ENCODE results near the gene ATG2B. TPM values are rescaled to one million over a fixed set of nuclear protein-coding genes. Genes with fewer than 3 reads are reported as not detected.

Gene ATG2B
- polyA plus RNA-seq, 1 donor, result 29.1 TPM

- Histone ChIP-seq H3K4me1 (ENCODE audit: control insufficient read depth, insufficient read depth, low read length) (no peaks in the 10 kb centered on the region), H3K9me3 (ENCODE audit: control insufficient read depth, low read depth, low read length) (no peaks in the 10 kb centered on the region), H3K36me3 (ENCODE audit: control insufficient read depth, insufficient read depth, low read length) (no peaks in the 10 kb centered on the region), H3K27ac (ENCODE audit: low read length) (no peak overlapping the region), H3K27me3 (ENCODE audit: control insufficient read depth, insufficient read depth, low read length) (no peaks in the 10 kb centered on the region), H3K4me3 (ENCODE audit: low read length) (no peak overlapping the region)
- no CpG with 5 or more reads among the region's 8 CpGs for WGBS (ENCODE audit: insufficient coverage, low lambda C conversion rate)
- no peak for DNase-seq
These were observed 35.3 kb upstream of the ATG2B start for GRCh38 chr14:96398432-96398831.

DNA sequence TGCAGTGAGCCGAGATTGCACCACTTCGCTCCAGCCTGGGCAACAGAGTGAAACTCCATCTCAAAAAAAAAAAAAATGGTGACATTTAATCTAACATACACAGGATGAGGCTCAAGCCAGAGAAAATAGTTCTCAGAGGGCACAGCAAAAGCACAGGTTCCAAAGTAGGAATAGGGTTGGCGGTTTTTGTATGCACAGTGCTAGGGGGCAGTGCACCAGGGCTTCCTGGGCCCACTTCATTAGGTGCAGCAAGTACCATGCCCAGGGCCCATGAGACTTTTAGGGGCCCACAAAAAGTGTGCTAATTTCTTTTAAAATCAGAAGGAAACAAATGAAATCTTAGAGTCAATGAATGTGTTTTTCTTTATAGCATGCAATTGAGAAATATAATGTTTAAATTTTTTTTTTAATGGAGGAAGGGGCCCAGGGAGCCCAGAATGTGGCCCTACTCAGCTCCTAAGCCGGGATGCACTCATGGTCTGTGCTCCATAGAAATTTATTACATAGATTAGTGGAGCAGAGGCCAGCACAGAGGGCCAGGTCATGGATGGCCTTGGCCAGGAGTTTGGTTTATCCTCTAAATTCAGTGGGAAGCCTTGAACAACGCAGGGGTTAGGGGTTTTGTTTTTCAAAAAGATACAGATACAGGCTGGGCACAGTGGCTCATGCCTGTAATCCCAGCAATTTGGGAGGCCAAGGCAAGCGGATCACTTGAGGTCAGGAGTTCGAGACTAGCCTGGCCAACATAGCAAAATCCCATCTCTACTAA, 31.1 kb upstream of the ATG2B start:
- Histone ChIP-seq H3K4me3 (ENCODE audit: low read length) (no peak overlapping the region), H3K27me3 (ENCODE audit: control insufficient read depth, insufficient read depth, low read length) (peaks cover 7% of the 10 kb centered on the region), H3K36me3 (ENCODE audit: control insufficient read depth, insufficient read depth, low read length) (no peaks in the 10 kb centered on the region), H3K27ac (ENCODE audit: low read length) (no peak overlapping the region), H3K9me3 (ENCODE audit: control insufficient read depth, low read depth, low read length) (no peaks in the 10 kb centered on the region), H3K4me1 (ENCODE audit: control insufficient read depth, insufficient read depth, low read length) (no peaks in the 10 kb centered on the region)
- WGBS (ENCODE audit: insufficient coverage, low lambda C conversion rate), result 100% methylated on average over 1 of the region's 7 CpGs
- DNase-seq, result no peak

DNA sequence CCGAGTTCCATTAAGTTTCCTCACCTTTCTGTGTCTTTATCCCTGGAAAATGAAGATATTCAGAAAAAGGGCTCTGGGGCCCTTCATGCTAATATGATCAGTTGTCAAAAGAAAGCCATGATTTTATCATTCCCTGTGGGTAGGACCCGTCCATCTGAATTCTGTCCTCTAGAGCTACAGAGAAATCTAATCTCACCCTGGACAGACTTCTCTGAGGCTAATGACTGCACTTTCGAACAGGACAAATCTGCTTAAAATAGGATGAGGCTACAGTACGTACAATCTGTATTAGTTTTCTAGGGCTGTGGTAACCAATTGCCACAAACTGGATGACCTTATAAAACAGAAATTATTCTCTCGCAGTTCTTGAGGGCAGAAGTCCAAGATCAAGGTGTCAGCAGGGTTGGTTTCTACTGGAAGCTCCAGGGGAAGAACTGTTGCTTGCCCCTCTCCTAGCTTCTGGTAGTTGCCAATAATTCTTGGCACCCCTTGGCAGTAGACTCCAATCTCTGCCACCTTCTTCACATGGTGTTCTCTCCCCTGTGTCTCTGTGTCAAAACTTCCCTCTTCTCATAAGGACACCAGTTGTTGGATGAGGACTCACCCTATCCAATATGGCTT, 30.0 kb upstream of the ATG2B start:
- Histone ChIP-seq H3K4me3 (ENCODE audit: low read length) (no peak overlapping the region), H3K27me3 (ENCODE audit: control insufficient read depth, insufficient read depth, low read length) (peaks cover 7% of the 10 kb centered on the region)
- 100% methylated on average over 1 of the region's 5 CpGs for WGBS (ENCODE audit: insufficient coverage, low lambda C conversion rate)

DNA sequence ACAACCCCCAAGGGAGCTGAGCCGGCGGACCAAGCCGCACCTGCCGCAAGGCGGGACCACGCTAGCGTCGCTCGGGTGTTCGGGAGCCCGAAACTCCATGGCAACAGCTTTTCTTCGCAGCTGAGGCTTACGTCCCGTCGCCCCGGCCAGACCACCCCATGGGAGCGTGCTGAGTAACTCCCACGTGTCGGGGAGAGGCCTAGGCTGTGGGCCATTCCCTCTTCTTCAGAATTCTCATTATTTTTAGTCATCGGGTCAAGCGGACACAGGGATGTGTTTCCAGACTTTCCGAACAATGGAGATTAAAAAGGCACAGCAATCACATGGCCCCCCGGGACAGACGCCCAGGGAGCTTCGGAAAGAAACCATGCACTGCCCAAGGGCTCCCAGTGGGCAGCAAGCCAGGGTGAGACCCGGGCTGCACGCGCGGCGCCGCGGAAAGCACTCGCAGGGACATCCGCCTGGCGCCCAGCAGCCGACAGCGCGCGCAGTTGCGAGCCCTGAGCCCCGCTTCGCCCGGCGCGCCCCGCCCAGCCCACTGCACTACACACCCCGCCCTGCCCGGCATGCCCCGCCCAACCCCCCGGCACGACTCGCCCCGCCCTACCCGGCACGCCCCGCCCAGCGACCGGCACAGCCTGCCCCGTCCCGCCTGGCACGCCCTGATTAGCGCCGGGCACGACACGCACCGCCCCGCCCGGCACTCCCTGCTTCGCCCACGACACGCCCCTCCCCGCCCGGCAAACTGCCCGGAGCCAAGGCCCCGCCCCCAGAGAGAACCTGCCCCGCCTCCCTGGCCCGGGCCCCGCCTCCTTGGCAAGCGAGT, 28.4 kb upstream of the ATG2B start:
- Histone ChIP-seq H3K27ac (ENCODE audit: low read length) (peak overlapping the region; percentile 40), H3K36me3 (ENCODE audit: control insufficient read depth, insufficient read depth, low read length) (peaks cover 6% of the 10 kb centered on the region), H3K4me3 (ENCODE audit: low read length) (peak overlapping the region; percentile 68), H3K4me1 (ENCODE audit: control insufficient read depth, insufficient read depth, low read length) (no peaks in the 10 kb centered on the region), H3K27me3 (ENCODE audit: control insufficient read depth, insufficient read depth, low read length) (peaks cover 7% of the 10 kb centered on the region), H3K9me3 (ENCODE audit: control insufficient read depth, low read depth, low read length) (no peaks in the 10 kb centered on the region)
- no CpG with 5 or more reads among the region's 79 CpGs for WGBS (ENCODE audit: insufficient coverage, low lambda C conversion rate)
- DNase-seq, result peak; percentile 95 to 96

More for the DNA sequence above, 30.0 kb upstream of the ATG2B start:
- no peak overlapping the region for H3K27ac ChIP-seq (ENCODE audit: low read length)
- no peaks in the 10 kb centered on the region for H3K9me3 ChIP-seq (ENCODE audit: control insufficient read depth, low read depth, low read length)
- H3K36me3 ChIP-seq (ENCODE audit: control insufficient read depth, insufficient read depth, low read length), result no peaks in the 10 kb centered on the region
- no peak for DNase-seq
- no peaks in the 10 kb centered on the region for H3K4me1 ChIP-seq (ENCODE audit: control insufficient read depth, insufficient read depth, low read length)

DNA sequence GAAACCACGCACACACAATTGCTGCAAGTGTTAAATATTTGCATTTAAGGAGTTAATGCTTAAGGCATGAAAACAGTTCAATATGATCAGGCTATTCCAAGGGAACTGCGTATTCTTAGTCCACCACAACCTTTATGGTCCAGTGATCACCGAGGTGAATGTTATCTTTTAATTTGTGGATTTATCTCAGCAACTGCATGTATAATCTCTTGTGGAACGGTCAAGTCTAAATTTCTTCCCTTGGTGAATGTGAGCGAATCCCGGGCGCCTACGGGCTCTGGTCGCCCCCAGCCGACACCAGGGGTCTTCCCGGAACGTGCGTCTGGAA, 27.8 kb upstream of the ATG2B start:
- peak overlapping the region; percentile 65 for H3K4me3 ChIP-seq (ENCODE audit: low read length)
- H3K27ac ChIP-seq (ENCODE audit: low read length), result no peak overlapping the region
- no peak for DNase-seq
- H3K9me3 ChIP-seq (ENCODE audit: control insufficient read depth, low read depth, low read length), result no peaks in the 10 kb centered on the region
- WGBS (ENCODE audit: insufficient coverage, low lambda C conversion rate), result 40% methylated on average over 1 of the region's 13 CpGs
- H3K36me3 ChIP-seq (ENCODE audit: control insufficient read depth, insufficient read depth, low read length), result peaks cover 11% of the 10 kb centered on the region
- H3K27me3 ChIP-seq (ENCODE audit: control insufficient read depth, insufficient read depth, low read length), result peaks cover 7% of the 10 kb centered on the region
- H3K4me1 ChIP-seq (ENCODE audit: control insufficient read depth, insufficient read depth, low read length), result no peaks in the 10 kb centered on the region

- no peaks in the 10 kb centered on the region for H3K9me3 ChIP-seq (ENCODE audit: control insufficient read depth, low read depth, low read length)
- H3K36me3 ChIP-seq (ENCODE audit: control insufficient read depth, insufficient read depth, low read length), result peaks cover 31% of the 10 kb centered on the region
- H3K27ac ChIP-seq (ENCODE audit: low read length), result no peak overlapping the region
- no peak overlapping the region for H3K4me3 ChIP-seq (ENCODE audit: low read length)
- no peak for DNase-seq
- H3K4me1 ChIP-seq (ENCODE audit: control insufficient read depth, insufficient read depth, low read length), result no peaks in the 10 kb centered on the region
- no CpG with 5 or more reads among the region's 3 CpGs for WGBS (ENCODE audit: insufficient coverage, low lambda C conversion rate)
- peaks cover 3% of the 10 kb centered on the region for H3K27me3 ChIP-seq (ENCODE audit: control insufficient read depth, insufficient read depth, low read length)
These were observed 22.2 kb upstream of the ATG2B start for GRCh38 chr14:96385385-96385784.

DNA sequence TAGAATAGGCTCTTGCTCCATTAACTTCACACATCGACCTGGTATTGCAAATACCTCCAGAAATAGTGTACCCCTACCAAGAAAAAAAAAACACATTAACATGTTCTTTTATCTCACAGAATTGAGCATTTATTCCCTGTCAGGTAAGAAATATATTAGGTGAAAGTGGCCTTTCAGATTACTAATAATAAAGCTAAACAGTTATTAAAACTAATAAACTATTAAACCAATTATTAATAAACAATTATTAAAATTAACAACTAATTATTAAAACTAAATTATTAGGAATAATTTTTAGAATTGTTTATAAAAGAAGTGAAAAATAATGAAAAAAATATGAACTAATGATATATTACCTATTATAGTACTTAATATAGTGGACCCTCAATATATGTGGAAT, 21.6 kb upstream of the ATG2B start:
- whole genome bisulfite sequencing (ENCODE audit: insufficient coverage, low lambda C conversion rate), result no CpG with 5 or more reads among the region's 1 CpG
- H3K4me3 ChIP-seq (ENCODE audit: low read length), result no peak overlapping the region
- H3K9me3 ChIP-seq (ENCODE audit: control insufficient read depth, low read depth, low read length), result no peaks in the 10 kb centered on the region
- no peak overlapping the region for H3K27ac ChIP-seq (ENCODE audit: low read length)
- no peak for DNase-seq
- peaks cover 31% of the 10 kb centered on the region for H3K36me3 ChIP-seq (ENCODE audit: control insufficient read depth, insufficient read depth, low read length)
- H3K27me3 ChIP-seq (ENCODE audit: control insufficient read depth, insufficient read depth, low read length), result no peaks in the 10 kb centered on the region
- no peaks in the 10 kb centered on the region for H3K4me1 ChIP-seq (ENCODE audit: control insufficient read depth, insufficient read depth, low read length)

DNA sequence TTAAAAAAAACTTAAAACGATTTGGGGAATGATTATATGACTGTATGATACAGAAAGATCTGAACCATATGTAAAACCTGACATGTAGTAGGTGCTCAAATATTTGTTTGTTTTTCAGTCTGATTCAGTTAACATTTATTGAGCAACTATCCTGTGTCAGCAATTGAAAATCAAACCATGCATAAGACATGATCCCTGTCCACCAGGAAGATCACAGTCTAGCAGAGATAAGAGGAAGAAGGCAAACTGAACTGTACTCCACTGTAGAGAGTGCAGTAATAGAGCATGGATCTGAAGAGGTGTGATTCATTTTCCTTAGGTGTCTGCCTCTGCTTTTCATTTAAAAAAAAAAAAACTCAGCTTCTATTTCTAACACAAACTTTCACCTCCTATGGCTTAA, 20.9 kb upstream of the ATG2B start:
- H3K9me3 ChIP-seq (ENCODE audit: control insufficient read depth, low read depth, low read length), result no peaks in the 10 kb centered on the region
- H3K4me3 ChIP-seq (ENCODE audit: low read length), result no peak overlapping the region
- peaks cover 31% of the 10 kb centered on the region for H3K36me3 ChIP-seq (ENCODE audit: control insufficient read depth, insufficient read depth, low read length)
- DNase-seq, result peak in 1 of 2 donors; percentile 24
- no peaks in the 10 kb centered on the region for H3K4me1 ChIP-seq (ENCODE audit: control insufficient read depth, insufficient read depth, low read length)
- no peak overlapping the region for H3K27ac ChIP-seq (ENCODE audit: low read length)
- 86% methylated on average over 1 of the region's 1 CpG for WGBS (ENCODE audit: insufficient coverage, low lambda C conversion rate)
- H3K27me3 ChIP-seq (ENCODE audit: control insufficient read depth, insufficient read depth, low read length), result no peaks in the 10 kb centered on the region

DNA sequence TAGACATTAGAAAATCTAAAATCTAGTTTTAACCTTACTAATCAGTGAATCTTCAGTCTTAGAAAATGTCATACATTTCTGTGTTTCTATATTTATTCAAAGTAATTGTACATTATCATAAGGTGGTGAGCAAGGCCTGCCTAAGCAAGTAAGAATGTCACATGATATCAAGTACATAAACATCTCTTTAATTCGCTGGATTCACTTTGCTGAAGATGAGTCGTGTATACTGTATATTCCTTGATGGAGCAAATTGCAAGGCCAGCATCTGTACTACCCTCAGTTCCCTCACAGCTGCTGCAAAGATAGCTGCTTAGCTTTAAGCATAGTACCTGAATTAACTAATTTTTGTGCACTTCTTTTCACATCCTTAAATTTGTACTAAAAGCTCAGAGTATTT, 20.3 kb upstream of the ATG2B start:
- H3K27ac ChIP-seq (ENCODE audit: low read length), result no peak overlapping the region

DNA sequence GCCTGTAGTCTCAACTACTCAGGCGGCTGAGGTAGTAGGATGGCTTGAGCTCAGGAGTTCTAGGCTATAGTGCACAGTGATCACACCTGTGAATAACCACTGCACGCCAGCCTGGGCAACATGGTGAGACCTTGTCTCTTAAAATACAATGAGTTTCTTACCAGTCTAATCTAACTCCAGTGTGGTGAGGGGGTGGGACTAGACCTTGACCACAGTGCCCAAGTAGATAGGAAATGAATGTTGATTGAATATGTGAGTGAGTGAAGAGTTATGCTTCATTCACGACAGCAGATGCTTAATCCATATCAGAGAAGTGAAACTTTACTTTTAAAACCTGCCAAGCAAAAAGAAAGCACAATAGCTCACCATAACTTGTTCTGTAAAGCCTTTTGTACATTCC, 17.6 kb upstream of the ATG2B start:
- no peaks in the 10 kb centered on the region for H3K9me3 ChIP-seq (ENCODE audit: control insufficient read depth, low read depth, low read length)
- no peaks in the 10 kb centered on the region for H3K27me3 ChIP-seq (ENCODE audit: control insufficient read depth, insufficient read depth, low read length)
- no peak overlapping the region for H3K27ac ChIP-seq (ENCODE audit: low read length)
- no peaks in the 10 kb centered on the region for H3K4me1 ChIP-seq (ENCODE audit: control insufficient read depth, insufficient read depth, low read length)
- H3K36me3 ChIP-seq (ENCODE audit: control insufficient read depth, insufficient read depth, low read length), result peaks cover 18% of the 10 kb centered on the region
- no peak overlapping the region for H3K4me3 ChIP-seq (ENCODE audit: low read length)
- WGBS (ENCODE audit: insufficient coverage, low lambda C conversion rate), result no CpG with 5 or more reads among the region's 3 CpGs
- DNase-seq, result no peak

More for the DNA sequence above, 20.3 kb upstream of the ATG2B start:
- no peaks in the 10 kb centered on the region for H3K4me1 ChIP-seq (ENCODE audit: control insufficient read depth, insufficient read depth, low read length)
- no peaks in the 10 kb centered on the region for H3K27me3 ChIP-seq (ENCODE audit: control insufficient read depth, insufficient read depth, low read length)
- no peaks in the 10 kb centered on the region for H3K9me3 ChIP-seq (ENCODE audit: control insufficient read depth, low read depth, low read length)
- H3K36me3 ChIP-seq (ENCODE audit: control insufficient read depth, insufficient read depth, low read length), result peaks cover 31% of the 10 kb centered on the region
- H3K4me3 ChIP-seq (ENCODE audit: low read length), result no peak overlapping the region
- WGBS (ENCODE audit: insufficient coverage, low lambda C conversion rate), result no CpG with 5 or more reads among the region's 2 CpGs
- DNase-seq, result no peak
